SKM-1 treated with dmso at 0.1 percent for 144 hours (cell line): Measurements from ENCODE around the gene TMEM178B.
"Not testable (repeated sequence)": the region's sequence is repeated elsewhere in the genome, so short reads cannot be mapped to it uniquely, and the experiment has no call there.

Experiments used
- DNase-seq: peaks from one replicate; lab custom pipeline; 2025; ENCODE audit not compliant: unreplicated experiment; lab: John Stamatoyannopoulos, UW

The TMEM178B gene

DNA sequence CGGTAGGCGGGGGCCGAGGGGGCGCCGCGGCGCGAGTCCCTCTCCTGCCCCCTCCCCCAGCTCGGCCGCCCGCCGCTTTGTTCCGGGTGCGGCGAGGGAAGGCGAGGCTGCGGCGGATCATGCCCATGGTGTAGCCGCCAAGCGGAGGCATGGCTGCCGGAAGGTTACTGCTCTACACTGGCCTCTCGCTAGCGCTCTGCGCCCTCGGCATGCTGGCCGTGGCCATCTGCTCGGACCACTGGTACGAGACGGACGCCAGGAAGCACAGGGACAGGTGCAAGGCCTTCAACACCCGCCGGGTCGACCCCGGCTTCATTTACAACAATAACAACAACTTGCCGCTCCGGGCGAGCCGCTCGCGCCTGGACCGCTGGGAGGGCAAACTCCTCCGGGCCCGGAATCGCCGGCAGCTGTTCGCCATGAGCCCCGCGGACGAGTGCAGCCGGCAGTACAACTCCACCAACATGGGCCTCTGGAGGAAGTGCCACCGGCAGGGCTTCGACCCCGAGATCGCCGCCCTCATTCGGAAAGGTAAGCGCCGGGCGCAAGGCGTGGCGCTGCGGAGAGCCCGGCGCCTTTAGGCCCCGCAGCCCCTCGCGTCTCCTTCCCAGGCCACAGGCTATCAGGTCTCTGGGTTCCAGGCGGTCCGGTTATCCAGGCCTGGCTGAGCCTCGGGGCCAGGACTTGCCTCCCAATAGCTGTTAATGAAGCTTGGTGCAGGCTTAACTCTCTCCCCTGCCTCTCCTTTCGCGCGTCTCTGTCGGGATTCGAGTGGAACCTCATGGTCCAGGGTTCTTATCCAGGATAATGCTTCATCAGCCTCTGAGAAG, 513 bp downstream of the TMEM178B start:
- DNase-seq, result no peak

DNA sequence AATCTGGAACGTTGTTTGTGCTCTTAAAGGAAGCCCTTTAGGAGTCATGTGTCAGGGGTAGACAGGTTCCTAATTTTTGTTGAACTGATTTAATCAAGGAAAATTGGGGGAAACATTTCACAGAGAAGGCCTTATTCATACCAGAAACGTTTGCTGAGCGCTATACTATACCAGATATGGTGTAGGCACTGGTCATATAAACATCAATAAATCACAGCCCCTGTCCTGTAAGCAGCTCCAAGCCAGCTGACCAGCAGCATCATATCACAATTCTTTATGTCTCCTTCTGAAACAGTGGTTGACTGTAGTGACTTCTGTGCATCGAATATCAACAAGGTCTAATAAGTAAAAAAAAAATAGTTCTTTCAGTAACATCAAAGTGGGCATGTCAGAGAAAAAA, 1.1 kb downstream of the TMEM178B start:
- DNase-seq, result no peak

DNA sequence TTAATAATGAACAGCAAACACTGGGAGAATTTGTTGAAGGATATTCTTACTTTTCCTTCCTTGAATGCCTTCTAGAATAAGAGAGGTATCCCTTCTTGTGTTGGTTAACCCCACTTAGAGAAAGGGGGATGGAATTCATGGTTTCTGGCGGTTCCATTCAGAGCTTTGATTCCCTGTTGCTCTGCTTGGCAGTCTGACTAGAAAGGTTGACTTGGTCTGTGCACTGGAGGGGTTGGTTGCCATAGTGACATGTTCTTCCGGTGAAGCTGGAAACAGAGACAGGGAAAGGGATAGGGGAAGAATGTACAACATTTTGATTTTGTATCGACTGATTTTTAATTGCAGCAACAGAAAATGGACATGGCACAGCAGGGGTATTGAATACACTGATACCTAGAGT, 2.5 kb downstream of the TMEM178B start:
- no peak for DNase-seq

DNA sequence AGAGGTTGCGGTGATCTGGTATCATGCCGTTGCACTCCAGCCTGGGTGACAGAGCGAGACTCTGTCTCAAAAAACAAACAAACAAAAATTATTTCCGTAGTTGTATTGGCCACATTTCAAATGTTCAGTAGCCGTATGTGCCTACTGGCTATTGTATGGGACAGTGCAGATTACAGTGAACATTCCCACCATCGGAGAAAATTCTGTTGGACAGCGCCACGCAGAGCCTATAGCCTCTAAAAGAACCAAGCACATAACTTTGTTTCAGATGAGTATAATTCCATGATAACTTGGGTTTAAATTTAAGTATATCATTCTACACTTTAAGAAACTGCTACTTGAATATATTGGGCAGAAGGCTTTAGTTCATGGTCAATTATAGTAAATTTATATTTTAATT, 5.4 kb downstream of the TMEM178B start:
- no peak for DNase-seq

DNA sequence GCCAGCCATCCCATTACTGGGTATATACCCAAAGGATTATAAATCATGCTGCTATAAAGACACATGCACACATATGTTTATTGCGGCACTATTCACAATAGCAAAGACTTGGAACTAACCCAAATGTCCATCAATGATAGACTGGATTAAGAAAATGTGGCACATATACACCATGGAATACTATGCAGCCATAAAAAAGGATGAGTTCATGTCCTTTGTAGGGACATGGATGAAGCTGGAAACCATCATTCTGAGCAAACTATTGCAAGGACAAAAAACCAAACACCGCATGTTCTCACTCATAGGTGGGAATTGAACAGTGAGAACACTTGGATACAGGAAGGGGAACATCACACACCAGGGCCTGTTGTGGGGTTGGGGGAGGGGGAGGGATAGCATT, 15.6 kb downstream of the TMEM178B start:
- not testable (repeated sequence) for DNase-seq

DNA sequence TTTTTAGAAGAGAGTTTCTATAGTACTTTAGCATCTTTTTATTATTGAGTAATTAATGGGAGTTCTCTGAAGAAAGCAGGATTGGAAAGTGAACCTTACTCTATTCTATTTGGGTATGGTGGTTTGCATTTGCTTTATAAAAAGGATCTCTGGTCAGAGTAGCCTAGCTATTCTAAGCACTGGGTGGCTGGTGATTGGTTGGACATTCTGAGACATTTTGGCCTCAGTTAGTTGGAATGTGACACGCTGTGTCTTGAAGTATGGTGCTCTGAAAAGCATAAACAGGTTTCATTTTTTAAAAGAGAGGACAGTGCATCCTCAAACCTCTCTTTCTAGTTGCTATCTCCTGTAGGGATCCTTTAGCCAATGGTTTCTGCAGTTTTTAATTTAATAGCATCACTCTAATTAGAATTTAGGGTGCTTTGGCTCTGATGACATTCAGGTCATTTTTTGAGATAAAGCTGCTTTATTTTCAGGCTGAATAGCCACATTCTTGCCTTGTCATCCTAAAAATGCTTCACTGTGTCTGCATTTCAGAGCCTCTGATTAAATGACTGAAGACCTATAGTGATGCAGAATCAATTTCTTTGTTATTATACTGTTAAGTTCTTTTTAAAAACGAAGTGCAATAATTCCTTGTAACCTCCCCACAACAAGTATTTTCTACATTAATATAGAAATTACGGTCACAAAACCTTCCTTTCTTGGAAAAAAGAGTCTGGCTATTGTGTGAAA, 20.6 kb downstream of the TMEM178B start:
- DNase-seq, result no peak

DNA sequence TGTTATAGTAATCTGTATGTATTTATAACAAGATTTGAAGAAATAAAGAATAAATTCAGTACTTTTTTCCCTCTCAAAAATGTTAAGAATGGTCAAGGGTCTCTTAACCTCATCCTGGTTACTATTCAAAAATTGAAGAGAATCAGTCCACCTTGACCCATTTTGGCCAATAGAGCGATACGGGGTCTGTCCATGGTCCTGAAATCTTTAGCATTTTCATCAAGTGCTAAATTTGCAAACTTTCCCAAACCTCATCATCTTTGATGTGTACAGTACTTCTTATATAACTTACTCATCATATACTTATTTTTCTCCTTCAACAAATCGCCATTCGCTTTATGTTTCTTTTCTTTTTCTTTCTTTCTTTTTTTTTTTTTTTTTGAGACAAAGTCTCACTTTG, 23.6 kb downstream of the TMEM178B start:
- DNase-seq, result no peak

DNA sequence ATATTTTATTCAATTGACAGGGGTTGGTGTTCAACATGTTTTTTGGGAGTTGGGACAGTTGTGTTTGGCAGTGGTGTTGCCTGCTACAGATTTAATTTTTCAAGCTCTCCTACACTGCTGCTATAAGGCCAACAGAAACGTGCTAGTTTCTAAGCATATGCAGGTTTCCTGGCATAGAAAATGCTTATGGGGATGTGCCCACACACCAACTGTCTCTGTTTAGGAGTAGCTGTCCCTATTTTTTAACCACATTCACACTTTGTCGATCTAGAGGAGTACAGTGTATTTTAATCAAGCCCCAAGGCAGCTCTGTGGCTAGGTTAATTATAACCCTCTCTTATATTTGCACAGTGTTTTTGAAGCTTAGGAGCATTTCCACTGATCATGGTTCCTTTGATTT, 28.6 kb downstream of the TMEM178B start:
- no peak for DNase-seq

DNA sequence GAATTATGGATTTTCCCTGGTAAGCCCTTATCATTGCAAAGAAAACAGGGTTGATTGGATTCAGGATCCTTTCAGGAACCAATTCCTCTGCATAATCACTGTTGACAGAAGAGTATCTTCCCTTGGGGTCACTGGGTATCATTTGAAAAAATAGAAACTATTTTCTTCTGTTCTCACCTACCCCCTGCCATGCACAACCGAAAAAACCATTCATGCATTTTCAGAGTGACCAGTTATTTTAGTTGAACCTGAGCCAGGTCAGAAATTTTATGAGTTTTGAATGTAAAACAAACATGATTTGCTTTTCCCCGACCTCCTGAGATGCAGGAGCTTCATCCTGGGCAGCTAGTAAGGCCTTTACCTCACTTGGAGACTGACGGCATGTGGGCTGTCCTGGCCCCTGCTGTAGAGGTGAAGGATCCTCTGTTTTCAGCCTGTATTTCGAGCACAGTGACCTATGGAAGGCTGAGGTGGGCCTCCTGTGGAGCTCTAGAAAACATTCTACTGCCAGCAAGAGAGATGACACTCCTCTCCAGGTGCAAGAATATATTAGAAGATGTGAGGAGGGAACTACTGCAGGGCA, 30.1 kb downstream of the TMEM178B start:
- no peak for DNase-seq

DNA sequence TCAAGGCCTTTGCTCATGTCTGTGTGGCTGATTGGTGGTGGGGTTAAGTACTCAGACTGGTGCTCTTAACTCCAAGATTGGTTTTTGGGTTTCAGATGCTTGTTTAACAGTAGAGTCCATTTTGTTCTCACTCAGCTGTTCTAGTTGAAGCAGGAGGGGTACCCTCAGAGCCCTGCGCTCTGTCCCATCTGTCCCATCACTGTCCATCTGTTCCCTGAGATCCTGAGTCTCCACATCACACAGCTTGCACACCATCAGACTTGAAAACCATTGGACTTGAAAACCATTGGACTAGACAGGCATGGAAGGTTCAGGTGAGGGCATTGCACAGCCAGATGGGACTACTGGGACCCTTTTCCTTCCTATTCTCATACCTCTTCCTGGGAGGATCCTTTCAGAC, 39.3 kb downstream of the TMEM178B start:
- DNase-seq, result no peak

DNA sequence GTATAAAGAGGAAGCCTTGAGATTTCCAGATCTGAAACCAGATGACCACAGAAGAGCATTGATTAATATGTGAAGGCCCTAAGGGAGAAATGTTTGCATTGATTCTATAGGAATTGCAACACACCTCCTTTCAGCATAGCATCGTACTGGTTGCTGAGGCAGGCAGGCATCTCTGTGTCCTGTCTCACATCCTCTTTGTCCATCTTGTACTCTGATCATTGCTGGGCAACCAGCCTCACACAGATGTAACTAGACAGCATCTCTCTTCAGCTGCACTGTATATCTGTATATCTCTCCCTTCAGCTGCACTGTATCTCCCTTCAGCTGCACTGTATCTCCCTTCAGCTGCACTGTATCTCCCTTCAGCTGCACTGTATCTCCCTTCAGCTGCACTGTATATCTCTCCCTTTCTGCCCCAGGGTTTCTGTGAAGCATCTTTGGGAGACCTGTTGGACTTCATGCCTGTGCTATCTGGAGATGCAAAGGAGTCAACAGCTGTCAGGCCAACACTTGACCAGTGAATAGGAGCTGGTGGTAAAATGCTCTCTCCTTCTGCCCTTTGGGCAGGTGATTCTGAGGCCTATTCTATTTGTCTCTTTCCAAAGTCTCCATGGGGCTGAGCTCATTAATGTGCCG, 40.3 kb downstream of the TMEM178B start:
- DNase-seq, result no peak

DNA sequence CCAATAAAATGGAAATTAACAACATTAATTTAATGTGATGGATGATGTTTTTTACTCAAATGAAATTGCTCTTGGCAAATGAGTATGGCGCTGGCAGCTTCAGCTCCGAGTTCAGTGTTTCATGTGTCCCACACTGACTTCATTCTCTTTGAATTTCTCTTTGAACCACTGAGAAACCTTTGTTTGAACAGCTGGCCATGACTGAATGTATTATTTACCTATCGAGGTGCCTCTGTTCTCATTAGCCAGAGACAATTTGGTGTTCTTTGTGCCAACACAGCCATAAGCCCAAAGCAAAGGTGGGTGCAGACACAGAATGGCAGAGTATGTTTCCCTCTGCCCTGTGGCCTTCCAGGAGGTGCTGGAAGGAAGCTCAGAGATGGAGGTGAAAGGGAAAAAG, 42.1 kb downstream of the TMEM178B start:
- DNase-seq, result no peak

DNA sequence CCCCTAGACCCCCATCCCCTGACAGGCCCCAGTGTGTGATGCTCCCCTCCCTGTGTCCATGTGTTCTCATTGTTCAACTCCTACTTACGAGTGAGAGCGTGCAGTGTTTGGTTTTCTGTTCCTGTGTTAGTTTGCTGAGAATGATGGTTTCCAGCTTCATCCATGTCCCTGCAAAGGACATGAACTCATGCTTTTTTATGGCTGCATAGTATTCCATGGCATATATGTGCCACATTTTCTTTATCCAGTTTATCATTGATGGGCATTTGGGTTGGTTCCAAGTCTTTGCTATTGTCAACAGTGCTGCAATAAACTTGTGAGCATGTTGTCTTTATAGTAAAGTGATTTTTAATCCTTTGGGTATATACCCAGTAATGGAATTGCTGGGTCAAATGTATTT, 42.8 kb downstream of the TMEM178B start:
- DNase-seq, result not testable (repeated sequence)

DNA sequence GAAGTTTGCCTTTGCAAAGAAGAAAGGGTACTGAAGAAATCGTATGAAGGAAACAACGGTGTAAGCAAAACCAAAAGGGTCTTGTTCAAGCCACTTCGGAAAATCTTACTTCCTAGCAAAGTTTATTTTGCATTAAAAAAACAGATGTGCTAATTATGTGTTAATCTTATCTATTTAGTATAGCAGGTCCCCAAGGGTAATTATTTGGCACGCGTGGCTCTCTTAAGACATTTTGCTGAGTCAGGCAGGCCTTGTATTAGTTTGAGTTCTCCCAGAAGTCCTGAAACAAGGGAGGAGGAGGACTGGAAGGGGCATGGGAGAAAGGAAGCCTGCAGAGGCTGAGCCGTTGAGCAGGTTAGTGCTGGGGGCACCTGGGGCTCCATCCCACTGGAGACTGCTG, 44.9 kb downstream of the TMEM178B start:
- no peak for DNase-seq

DNA sequence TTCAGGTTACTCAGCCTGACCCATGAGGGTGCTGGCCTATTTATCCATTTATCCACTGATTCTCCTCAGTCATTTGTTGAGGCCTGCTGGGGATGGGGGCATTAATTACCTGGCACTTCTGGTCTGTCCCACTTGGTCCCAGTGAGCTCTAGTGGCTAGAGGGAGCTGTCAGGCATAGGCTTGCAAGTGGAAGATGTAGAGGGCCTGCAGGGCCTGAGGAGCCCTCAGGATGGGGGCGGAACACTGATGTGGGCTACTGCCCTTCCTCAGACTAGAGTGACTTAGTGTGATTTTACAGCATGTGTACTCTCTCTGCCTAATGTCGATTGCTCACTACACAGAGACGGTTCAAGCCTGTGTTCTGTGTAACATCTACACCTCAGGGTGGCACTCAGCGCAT, 45.3 kb downstream of the TMEM178B start:
- no peak for DNase-seq

DNA sequence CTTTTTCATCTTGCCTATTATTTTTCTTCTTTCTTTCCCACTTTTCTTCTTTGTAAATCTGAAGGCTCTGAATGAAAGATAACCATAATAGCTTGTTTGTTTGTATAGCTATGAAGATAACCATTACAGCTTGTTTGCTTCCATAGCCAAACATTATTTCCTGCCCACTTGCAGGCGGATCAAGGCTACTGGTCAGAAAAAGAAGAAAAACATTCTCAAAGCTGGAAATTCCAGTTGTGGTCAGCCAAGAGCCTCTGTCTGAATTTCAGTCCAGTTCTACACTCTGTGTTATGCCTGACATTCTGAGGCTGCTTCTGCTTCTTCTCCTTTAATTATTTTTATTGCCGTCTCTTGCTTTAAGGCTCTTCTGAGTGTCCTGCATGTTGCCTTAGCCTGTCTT, 48.9 kb downstream of the TMEM178B start:
- DNase-seq, result no peak

DNA sequence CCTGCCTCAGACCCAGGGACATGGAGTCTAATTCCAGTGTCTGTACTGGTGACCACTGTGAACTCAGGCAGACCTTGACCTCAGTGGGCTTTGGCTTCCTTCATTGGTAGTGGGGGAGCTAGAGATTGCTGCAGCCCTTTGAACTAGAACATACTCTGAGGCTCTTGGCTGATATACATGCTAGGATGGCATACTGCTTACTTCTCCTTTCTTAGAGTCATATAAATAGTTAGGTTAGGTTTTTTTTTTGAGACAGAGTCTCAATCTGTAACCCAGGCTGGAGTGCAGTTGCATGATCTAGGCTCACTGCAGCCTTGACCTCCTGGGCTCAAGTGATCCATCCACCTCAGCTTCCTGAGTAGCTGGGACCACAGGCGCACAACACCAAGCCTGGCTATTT, 49.7 kb downstream of the TMEM178B start:
- DNase-seq, result no peak

DNA sequence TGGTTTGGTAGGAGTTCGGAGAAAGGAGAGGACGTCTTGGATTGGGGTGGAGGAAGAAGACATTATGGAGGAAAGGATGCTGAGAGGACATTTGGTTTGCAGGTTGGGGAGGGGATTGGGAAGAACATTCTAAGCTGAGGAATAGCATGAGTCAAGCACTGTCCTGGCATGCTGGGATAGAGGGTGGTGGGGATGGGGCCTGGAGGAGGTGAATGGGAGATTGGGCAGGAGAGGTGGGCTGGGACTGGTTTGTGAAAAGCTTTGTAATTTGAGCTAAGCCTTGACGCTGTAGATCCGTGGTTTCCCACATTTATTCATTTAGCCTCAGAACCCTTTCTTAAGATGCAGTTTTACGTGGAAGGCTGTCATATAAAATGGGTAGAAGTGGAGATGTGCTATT, 52.2 kb downstream of the TMEM178B start:
- no peak for DNase-seq

DNA sequence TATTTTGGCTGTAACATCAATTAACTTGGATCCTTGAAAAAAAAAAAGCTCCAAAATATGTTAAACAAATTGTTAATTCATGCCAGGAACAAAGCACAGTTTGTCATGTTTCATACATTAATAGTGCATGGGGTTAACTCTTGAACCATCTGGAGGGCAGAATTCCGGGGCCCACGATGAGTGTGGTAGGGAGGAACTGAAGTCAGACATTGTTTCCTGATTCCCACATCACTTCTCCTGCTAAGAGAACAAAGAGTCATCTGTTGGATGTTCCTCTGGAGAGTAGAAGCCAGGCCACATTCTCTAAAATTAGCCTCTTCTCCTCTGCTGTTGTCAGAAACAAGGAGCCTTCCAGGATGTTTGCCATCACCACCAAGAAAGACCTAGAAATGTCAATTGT, 54.6 kb downstream of the TMEM178B start:
- no peak for DNase-seq

DNA sequence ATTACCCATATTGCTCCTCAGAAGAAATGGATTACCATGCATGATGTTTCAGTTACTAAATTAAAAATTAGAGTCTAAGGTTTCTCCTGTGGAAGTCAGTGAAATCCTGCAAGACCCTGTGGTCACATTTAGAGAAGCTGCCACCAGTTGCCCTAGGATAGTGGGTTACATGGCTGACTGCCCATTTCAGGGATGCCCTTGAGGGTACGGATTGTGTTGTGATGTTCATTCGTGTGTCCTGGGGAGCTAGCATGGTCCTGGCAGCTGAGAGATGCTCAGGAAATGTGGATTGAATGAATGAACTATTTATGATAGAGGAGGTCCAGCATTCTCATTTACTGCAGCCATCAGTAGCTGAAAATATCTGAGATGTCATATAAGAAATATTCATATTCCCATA, 55.1 kb downstream of the TMEM178B start:
- DNase-seq, result no peak

DNA sequence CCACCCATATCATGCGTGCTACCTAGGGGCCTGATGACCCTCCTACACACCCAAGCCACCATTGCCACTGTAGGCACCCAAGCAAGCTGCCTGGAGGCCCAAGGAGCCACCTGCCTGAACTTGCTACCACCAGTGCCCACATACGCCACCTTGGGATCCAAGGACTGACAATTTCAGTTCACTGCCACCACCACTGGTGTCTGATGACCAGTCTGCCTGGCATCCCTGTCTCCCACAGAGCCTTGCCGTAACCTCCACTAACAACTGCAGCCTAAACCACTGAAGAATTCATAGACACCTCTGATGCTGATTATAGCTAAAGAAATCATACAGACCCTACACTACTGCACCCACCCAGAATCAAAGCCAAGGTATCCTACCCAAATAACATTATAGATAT, 58.8 kb downstream of the TMEM178B start:
- DNase-seq, result no peak

DNA sequence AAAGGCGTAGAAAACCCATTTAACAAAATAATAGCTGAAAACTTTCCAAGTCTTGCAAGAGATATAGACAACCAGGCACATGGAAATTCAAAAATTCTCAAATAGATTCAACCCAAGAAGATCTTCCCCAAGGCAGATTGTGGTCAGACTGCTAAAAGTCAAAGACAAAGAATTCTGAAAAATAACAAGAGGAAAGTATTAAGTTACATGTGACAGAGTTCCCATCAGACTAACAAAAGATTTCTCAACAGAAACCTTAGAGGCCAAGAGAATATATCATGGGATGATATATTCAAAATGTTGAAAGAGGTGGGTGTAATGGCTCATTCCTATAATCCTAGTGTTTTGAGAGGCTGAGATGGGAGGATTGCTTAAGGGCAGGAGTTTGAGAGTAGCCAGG, 59.8 kb downstream of the TMEM178B start:
- no peak for DNase-seq
